ENCODE measurements around the gene GRB7.

DNA sequence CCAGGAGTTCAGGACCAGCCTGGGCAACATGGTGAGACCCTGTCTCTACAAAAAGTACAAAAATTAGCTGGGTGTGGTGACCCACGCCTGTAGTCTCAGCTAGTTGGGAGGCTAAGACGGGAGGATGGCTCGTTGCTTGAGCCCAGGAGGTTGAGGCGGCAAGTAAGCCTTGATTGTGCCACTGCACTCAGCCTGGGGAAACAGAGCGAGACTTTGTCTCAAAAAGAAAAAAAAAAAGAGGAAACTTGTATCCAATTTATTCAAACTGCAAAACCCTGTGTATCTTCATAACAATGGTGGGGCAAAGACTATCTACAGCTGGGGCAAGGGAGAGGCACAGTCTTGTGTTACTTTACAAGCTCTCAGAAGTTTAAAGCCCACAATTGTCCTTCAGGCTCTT lies 21.5 kb downstream of the GRB7 start:
- TF ChIP-seq, protein P1, sequence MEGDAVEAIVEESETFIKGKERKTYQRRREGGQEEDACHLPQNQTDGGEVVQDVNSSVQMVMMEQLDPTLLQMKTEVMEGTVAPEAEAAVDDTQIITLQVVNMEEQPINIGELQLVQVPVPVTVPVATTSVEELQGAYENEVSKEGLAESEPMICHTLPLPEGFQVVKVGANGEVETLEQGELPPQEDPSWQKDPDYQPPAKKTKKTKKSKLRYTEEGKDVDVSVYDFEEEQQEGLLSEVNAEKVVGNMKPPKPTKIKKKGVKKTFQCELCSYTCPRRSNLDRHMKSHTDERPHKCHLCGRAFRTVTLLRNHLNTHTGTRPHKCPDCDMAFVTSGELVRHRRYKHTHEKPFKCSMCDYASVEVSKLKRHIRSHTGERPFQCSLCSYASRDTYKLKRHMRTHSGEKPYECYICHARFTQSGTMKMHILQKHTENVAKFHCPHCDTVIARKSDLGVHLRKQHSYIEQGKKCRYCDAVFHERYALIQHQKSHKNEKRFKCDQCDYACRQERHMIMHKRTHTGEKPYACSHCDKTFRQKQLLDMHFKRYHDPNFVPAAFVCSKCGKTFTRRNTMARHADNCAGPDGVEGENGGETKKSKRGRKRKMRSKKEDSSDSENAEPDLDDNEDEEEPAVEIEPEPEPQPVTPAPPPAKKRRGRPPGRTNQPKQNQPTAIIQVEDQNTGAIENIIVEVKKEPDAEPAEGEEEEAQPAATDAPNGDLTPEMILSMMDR (IDR thresholded peaks at IDR 0.05), result no peak
- no peak for TF ChIP-seq POLR2A (IDR thresholded peaks at IDR 0.05)
